ENCODE data around the gene CP.

CP gene

GRCh38 chr3:149258298-149258697 lies 36.7 kb upstream of the CP start:
- TF ChIP-seq CTCF (IDR thresholded peaks at IDR 0.05): no peak
- no peak overlapping the region for H3K4me3 ChIP-seq
- no peak for DNase-seq (ENCODE audit: low spot score)
- no peak overlapping the region for H3K27ac ChIP-seq

- DNase-seq (ENCODE audit: low spot score): no peak
- no peak for TF ChIP-seq CTCF (IDR thresholded peaks at IDR 0.05)
- H3K27ac ChIP-seq: no peak overlapping the region
- H3K4me3 ChIP-seq: no peak overlapping the region
Measured at GRCh38 chr3:149252272-149252671, 30.6 kb upstream of the CP start.

- H3K27ac ChIP-seq: no peak overlapping the region
- H3K4me3 ChIP-seq: no peak overlapping the region
- DNase-seq (ENCODE audit: low spot score): no peak
- TF ChIP-seq CTCF (IDR thresholded peaks at IDR 0.05): no peak
Measured at GRCh38 chr3:149251186-149251585, 29.6 kb upstream of the CP start.

GRCh38 chr3:149247929-149248691 lies 26.5 kb upstream of the CP start:
- no peak for DNase-seq (ENCODE audit: low spot score)
- Histone ChIP-seq H3K27ac (peak overlapping the region in 1 of 2 donors; percentile 1), H3K4me3 (no peak overlapping the region)
- TF ChIP-seq CTCF (IDR thresholded peaks at IDR 0.05): no peak

GRCh38 chr3:149247008-149247710 lies 25.5 kb upstream of the CP start:
- no peak for TF ChIP-seq CTCF (IDR thresholded peaks at IDR 0.05)

GRCh38 chr3:149245738-149246451 lies 24.3 kb upstream of the CP start:
- TF ChIP-seq CTCF (IDR thresholded peaks at IDR 0.05): no peak
- DNase-seq (ENCODE audit: low spot score): no peak
- peak overlapping the region; percentile 47 for H3K4me3 ChIP-seq
- peak overlapping the region; percentile 17 to 36 for H3K27ac ChIP-seq

More at GRCh38 chr3:149247008-149247710, 25.5 kb upstream of the CP start:
- Histone ChIP-seq H3K4me3 (no peak overlapping the region), H3K27ac (peak overlapping the region; percentile 5 to 56)
- DNase-seq (ENCODE audit: low spot score): no peak

Data from coronary artery (tissue), 2 donors.